CD4-positive, alpha-beta T cell treated with Interleukin-21 for 1 hour (primary cell): Measurements from ENCODE around the gene VWA8.

Experiments
- DNase-seq: peaks from one replicate; pipeline ENCODE4 v3.0.0-alpha.2; 2020

VWA8 gene

GRCh38 chr13:41740479-41740878, 220.4 kb downstream of the VWA8 start:
- no peak for DNase-seq

DNA sequence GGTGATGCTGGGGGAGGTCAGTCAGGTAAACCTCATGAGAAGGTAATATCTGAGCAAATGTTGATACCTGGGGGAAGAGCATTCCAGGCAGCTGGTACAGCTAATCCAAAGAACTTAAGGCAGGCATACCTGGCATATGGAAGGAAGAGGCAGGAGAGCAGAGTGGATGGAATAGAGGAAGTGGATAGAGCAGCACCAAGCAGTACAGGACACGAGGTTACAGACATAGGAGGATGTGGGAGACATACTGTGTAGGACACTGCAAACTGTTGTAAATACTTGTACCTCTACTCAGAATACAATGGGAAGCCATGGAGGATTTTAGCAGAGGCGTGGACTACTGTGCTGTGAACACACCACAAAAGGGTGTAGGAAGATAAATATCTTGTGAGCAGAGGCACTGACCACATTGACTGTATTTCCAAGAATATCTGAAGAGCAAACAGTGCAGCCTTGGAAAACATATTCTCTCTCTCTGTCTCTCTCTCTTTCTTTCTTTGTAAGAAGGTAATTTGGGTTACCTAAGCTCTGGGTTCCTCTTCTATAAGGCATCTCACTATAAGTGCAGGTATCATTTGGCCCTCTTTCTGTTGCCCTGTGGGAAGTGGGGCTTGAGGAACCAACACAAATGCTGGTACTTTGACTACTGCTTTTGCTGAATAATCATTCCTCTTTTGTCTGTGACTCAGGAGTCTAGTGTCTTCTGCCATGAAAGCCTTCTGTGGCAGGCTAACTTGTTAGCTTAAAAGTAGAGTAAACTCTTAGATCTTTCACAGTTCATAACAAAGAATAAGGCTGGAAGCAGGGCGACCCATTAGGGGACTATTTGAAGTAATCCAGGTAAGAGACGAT, 238.0 kb downstream of the VWA8 start:
- no peak for DNase-seq

DNA sequence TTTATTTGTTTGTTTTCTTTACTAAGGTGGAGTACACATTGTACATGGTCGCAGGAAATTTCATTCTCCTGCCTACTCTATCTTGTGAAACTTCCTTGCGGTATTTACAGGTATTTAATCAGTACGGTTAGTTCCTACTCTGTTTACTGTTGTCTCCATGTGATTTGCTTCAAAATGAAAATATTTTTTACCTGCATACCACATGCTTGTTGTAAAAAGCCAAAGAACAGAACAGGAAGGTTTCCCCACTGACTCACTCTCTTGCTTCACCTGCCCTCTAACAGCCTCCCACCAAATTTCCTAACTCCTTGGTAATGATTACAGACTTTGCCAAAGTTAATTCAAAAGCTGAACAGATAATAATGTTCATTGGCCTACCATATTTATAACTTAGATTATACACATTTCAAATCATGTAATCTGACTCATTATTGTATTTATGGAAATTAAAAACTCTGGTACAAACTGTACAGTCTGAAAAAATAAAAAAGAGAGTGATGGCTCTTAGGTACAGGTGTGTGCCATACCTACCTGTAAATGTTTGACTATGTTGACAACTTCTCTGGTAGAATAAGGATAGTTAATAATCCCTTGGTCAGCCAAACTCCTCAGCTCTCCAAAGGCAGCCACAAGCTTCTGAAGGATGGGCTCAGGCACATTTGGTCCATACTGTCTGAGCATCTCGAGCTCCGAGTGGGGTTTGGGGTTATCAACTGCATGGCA, 239.9 kb downstream of the VWA8 start:
- DNase-seq = no peak

DNA sequence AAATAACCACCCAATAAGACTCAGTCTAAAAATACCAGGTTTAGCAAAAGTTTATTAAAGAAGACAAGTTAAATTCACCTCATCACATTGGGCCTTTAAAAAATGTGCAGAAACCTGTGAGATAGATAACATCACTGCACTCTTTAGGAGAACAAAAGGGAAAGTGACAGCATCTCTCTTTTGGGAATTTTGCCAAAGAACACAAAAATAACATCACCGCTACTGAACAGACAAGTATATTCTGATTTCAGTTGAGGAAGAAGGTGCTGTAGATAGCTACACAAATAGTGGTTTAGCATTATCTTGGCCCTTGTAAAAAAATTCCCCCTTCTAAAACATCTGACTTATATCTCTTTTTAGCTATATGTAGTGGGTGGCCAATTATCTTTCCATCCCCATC, 244.7 kb downstream of the VWA8 start:
- no peak for DNase-seq

GRCh38 chr13:41713405-41713804, 247.5 kb downstream of the VWA8 start:
- DNase-seq = no peak

DNA sequence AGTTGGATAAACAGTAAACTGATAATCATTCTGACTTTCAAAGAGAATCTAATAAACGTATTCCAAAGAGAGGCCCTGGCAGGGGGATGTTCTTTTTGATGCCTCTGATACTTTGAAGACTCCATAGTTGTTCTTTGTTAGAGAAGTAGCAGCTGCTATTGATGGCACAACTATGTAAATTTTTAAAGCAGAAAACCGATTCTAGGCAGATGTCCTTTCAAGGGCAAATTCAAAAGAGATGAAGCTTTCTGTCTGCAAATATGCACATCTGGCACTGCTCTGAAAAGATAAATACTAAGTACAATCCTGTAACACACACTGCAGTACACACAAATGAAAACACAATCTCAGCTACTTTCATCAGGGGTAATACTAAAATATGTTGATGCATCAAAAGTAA, 250.1 kb downstream of the VWA8 start:
- DNase-seq = no peak

GRCh38 chr13:41709511-41709910, 251.4 kb downstream of the VWA8 start:
- DNase-seq = no peak

- no peak for DNase-seq
These were observed 252.2 kb downstream of the VWA8 start for GRCh38 chr13:41708713-41709112.

DNA sequence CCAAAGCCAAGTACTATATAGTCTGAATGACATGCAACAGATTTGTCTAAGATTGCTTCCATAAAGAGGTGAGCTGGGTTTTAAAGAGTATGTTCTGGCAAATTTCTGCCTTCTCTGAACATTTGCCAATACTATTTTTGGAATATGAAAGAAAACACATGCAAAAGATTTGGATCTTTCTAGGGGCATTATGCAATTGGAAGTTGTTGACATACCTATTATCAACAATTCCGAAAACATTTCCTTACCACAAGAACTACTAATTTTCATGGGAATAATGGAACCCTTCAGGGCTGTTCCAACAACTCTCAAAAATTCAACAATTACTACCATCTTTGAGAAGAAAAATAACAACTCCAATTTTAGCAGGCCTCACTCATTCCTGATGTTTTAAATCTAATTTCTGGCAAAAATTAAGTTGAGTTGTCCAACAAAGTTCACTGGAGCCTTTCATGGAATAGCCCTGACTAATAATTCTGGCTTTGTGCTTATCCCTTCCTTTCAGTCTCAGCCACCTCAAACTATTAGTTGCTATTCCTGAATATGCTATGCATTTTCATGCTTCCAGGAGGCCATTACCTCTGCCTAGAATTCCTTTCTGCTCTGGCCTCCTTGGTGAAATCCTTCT, 253.6 kb downstream of the VWA8 start:
- DNase-seq = no peak

DNA sequence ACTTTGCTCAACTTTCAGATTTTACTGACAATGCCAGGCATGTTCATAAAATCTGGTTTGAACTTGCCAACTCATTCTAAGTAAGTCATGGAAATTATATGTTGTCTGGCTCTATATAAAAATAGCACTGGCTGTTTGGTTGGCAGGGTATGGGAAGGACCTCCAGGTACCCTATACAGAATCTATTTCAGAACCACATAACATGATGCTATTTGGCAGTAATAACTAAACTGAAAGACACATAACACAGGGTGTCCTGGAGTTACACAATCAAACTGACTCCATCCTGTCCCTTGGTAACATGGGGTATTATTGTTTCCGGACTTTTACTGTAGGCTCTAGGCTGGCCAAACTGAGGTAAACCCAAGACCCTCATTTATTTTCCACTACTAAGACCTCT, 254.8 kb downstream of the VWA8 start:
- DNase-seq = no peak

DNA sequence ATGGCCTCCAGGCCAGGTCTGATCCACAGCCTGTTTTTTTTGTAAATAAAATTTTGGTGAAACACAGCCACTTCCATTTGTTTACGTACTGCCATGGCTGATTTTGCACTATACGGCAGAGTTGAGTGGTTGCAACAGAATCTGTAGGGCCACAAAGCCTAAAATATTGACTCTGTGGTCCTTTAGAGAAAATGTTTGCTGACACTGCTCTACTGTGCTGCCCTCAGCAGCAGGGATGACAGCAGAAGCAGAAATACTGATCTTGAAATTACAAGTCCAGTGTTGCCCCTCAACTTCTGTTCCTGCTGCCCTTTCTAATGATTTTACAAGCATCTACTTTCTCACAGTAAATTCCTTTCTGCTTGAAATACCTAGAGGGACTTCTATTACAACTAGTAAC, 258.4 kb downstream of the VWA8 start:
- DNase-seq = no peak

GRCh38 chr13:41701676-41702075, 259.2 kb downstream of the VWA8 start:
- DNase-seq = no peak

DNA sequence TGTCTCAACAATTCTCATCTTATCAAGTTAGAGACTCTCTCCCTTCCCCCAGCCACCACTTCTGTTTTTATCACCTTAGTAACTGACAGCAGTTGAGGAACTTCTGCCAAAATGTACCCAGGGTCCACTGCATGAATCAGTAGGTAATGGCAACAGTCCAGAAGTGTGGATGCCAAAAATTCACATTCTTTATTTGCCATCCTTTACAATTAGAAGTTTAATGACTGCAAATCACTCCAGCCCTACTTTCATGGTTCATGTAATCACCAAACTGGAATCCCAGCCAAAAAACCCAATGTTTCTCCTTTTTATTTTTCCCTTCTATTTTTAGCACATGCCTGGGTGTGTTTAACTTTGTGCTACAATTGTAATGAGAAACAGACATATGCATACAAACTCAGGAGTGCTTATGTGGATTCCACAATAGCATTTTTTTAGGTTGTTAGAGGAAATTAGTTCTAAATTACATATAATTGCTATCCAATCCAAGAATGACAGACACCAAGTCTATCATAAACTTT, 260.1 kb downstream of the VWA8 start:
- no peak for DNase-seq

DNA sequence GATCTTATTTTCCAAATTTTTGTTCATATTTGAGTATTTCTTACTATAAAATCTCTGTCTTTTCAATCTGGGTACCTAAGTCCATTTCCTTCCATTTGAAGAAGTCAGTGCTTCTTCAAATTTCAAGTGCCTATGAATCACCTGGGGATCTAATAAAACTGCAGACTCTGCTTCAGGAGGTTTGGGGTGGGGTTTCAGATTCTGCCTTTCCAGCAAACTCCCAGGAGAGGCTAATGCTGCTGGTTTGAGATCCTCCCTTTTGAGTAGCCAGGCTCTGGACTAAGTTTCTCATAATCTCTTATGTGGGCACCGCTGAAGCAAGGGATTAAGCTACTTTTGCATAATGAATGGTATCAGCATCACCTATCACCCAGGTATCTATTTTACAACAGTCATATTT, 261.1 kb downstream of the VWA8 start:
- DNase-seq = no peak

GRCh38 chr13:41697578-41697977, 263.3 kb downstream of the VWA8 start:
- no peak for DNase-seq

GRCh38 chr13:41696163-41697003, 264.5 kb downstream of the VWA8 start:
- no peak for DNase-seq

GRCh38 chr13:41694545-41695301, 266.2 kb downstream of the VWA8 start:
- no peak for DNase-seq

DNA sequence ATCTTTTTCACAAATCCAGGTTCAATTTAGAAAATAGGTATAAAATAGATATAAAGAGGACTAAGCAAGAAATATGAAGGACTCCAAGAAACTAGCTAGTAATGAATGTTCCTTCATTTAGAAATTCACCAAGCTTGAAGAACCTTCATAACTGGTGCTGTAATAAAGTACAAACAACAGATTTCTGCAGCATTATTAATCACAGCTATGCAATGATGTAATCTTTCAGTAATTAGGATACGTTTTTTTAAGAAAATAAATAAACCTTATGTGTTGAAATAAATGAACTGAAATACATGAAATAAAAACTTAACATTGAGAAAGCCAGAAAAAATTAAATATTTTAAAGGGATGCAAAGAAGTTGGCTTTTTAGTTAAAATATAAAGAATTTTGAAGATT, 267.5 kb downstream of the VWA8 start:
- DNase-seq = no peak

DNA sequence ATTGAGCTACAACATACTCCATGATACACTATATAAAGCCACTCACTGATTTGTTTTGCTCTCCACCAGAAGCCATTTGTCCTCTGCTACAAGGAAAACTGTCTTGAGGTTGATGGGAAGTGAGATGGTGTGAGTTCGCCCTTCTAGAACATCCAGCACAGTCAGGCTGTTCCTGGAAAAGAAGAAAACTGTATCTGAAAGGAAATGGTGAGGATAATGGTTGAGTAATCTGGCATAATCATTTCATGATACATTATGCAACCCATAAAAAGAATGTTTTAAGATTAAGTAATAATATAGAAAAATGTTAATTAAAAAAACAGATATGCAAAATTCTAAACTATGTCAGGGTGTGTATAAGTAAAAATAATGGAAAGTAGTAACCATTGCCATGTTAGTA, 269.6 kb downstream of the VWA8 start:
- DNase-seq = no peak

GRCh38 chr13:41682766-41683165, 278.1 kb downstream of the VWA8 start:
- DNase-seq = no peak

GRCh38 chr13:41682001-41682400, 278.9 kb downstream of the VWA8 start:
- no peak for DNase-seq

GRCh38 chr13:41681587-41681986, 279.3 kb downstream of the VWA8 start:
- DNase-seq = no peak
